GF-D8 (cell line): ENCODE measurements around the gene NT5DC2.

Experiments used
- DNase-seq: peaks from one replicate; lab custom pipeline; 2025; lab: John Stamatoyannopoulos, UW

NT5DC2 gene

GRCh38 chr3:52524752-52525679 lies 8.6 kb downstream of the NT5DC2 start:
- no peak for DNase-seq

DNA sequence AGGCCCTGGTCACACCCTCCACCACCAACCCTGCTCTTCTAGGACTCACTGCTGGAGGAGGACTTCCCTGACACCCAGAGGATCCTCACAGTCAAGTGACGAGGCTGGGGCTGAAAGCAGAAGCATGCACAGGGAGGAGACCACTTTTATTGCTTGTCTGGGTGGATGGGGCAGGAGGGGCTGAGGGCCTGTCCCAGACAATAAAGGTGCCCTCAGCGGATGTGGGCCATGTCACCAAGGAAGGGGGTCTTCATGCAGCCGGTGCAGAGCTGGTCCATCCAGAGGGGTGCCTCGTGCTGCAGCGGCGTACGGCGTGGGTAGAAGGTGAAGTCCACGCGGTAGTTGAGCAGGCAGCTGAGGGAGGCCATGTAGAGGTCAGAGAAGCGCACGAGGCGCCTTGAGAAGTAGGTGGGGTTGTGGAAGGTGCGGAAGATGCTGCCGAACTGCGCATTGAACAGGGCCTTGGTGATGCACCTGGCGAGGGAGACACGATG lies 9.4 kb downstream of the NT5DC2 start:
- no peak for DNase-seq

DNA sequence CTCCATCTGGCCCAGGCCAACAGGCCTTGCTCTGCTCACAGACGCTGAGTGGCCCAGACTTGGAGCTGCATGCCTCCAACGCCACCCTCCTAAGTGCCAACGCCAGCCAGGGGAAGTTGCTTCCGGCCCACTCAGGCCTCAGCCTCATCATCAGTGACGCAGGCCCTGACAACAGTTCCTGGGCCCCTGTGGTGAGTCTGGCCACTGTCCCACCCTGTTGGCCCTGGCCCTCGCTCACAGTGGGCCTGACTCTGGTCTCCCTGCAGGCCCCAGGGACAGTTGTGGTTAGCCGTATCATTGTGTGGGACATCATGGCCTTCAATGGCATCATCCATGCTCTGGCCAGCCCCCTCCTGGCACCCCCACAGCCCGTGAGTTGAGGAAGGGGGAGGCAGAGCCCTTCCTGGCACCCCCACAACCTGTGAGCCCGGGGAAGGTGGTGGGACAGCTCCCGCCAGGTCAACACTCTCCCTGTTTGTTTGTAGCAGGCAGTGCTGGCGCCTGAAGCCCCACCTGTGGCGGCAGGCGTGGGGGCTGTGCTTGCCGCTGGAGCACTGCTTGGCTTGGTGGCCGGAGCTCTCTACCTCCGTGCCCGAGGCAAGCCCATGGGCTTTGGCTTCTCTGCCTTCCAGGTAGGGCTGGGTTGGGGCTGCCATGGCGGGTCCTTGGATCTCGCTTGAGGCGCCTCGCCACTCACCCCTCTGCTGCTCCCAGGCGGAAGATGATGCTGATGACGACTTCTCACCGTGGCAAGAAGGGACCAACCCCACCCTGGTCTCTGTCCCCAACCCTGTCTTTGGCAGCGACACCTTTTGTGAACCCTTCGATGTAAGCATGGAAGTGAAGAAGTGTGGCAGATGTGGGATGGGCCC lies 10.0 kb downstream of the NT5DC2 start:
- no peak for DNase-seq

- no peak for DNase-seq
Observed at GRCh38 chr3:52522651-52523251, 10.9 kb downstream of the NT5DC2 start.

DNA sequence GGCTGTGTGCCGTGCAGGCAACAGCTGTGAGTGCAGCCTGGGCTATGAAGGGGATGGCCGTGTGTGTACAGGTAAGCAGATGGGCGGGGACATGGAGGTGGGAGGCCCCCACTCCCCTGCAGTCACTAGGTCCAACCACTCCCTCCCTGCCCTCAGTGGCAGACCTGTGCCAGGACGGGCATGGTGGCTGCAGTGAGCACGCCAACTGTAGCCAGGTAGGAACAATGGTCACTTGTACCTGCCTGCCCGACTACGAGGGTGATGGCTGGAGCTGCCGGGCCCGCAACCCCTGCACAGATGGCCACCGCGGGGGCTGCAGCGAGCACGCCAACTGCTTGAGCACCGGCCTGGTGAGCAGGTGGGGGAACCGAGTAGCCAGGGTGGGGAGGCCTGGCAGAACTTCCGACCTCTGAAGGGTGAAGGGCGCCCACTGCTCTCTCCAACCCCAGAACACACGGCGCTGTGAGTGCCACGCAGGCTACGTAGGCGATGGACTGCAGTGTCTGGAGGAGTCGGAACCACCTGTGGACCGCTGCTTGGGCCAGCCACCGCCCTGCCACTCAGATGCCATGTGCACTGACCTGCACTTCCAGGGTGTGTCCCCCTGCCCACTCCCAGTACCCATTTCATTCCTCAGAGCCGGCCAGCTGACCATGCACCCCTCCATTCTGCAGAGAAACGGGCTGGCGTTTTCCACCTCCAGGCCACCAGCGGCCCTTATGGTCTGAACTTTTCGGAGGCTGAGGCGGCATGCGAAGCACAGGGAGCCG lies 11.6 kb downstream of the NT5DC2 start:
- no peak for DNase-seq

DNA sequence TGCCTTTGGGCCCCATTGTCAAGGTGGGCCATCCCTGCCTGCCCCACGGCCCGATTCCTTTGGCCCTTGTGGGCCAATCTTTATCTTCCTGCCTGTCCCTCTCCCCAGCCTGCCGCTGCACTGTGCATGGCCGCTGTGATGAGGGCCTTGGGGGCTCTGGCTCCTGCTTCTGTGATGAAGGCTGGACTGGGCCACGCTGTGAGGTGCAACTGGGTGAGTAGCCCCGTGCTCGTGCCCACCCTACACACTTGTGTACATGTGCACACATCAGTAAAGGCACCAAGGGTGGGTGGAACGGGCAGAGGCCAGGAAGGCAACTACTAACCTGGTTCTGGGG lies 12.2 kb downstream of the NT5DC2 start:
- DNase-seq = no peak

GRCh38 chr3:52520716-52521487 lies 12.8 kb downstream of the NT5DC2 start:
- no peak for DNase-seq

GRCh38 chr3:52520141-52520667 lies 13.5 kb downstream of the NT5DC2 start:
- no peak for DNase-seq

DNA sequence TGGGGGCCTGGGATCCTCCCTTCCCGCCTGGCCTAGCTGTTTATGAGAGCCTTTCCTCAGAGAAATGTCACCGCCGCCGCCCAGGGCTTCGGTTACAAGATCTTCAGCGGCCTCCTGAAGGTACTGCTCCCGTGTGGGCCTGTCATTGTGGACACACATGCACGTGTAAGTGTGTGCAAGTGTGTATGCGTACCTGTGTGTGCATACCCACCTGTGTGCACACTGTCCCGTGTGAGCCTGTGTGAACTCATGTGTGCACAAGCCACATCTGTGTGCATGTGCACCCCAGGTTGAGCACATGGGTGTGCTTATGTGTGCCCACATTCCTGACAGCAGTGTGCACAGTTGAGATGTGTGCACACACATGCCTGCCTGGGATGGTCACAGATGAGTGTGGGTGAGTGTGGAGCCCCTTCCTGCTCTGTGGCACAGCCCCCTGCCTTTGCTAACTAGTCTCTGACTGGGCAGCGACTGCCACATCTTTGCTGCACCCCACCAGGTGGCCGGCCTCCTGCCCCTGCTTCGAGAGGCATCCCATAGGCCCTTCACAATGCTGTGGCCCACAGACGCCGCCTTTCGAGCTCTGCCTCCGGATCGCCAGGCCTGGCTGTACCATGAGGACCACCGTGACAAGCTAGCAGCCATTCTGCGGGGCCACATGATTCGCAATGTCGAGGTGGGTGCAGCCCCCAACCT lies 14.1 kb downstream of the NT5DC2 start:
- DNase-seq = no peak

DNA sequence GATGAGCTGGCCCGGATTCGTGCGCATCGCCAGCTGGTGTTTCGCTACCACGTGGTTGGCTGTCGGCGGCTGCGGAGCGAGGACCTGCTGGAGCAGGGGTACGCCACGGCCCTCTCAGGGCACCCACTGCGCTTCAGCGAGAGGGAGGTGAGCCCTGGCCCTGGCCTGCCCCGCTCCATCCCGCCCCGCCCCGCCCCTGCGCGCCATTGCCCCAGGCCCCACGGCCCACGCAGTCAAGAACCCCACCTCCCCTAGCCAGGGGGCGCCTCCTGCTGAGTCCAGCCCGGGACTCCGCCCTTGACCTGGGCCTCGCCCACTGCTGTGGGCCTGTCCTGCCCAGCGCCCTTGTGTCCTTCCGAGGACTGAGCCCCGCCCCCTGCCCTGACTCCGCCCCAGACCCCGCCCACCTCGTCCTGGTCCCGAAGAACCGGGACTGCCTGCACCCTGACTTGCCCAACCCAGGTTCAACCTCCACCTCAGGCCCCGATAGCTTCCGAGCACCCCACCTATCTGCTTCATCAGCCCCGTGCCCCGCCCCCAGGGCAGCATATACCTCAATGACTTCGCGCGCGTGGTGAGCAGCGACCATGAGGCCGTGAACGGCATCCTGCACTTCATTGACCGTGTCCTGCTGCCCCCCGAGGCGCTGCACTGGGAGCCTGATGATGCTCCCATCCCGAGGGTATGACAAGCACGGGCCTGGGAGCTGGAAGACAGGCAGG lies 14.8 kb downstream of the NT5DC2 start:
- DNase-seq = no peak

GRCh38 chr3:52517796-52518722 lies 15.6 kb downstream of the NT5DC2 start:
- DNase-seq = no peak

DNA sequence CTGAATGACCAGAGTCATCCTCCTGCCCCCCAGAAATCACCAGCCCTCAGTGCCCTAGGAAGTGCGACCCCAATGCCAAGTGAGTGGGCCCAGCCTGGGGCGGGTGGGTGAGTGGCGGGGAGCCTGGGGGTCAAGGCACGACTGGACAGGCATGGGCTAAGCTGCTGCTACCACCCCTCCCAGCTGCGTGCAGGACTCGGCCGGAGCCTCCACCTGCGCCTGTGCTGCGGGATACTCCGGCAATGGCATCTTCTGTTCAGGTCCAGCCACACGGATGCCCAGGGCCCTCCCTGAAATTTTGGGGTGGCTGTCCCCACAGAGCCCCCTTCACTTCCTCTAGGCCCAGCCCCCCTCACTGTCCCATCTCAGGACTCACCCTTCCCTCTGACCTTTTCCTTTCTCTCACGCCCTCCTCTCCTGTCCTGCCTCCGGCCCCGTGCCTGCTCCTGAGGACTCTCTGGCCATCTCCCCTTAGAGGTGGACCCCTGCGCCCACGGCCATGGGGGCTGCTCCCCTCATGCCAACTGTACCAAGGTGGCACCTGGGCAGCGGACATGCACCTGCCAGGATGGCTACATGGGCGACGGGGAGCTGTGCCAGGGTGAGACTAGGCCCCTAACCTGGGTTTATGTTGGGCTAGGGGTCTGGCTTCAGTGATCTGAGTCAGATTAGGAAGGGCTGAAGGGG lies 17.0 kb downstream of the NT5DC2 start:
- DNase-seq = no peak

DNA sequence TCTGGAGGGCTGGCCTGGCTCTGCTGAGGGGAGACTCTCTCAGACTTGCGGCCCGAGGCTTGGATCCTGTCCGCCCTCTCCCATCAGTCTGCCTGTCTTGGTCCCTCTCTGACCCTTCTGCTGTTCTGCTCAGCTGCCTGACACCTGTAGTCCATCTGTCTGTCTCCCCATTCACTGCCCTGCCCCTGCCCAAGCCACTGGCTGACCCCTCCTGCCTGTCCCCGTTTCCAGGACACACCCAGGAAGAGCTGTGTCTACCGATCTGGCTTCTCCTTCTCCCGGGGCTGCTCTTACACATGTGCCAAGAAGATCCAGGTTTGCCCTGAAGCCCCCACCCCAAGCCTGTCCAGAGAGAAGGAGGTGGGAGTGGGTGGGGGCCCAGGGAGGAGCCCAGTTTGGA lies 18.5 kb downstream of the NT5DC2 start:
- DNase-seq = no peak

DNA sequence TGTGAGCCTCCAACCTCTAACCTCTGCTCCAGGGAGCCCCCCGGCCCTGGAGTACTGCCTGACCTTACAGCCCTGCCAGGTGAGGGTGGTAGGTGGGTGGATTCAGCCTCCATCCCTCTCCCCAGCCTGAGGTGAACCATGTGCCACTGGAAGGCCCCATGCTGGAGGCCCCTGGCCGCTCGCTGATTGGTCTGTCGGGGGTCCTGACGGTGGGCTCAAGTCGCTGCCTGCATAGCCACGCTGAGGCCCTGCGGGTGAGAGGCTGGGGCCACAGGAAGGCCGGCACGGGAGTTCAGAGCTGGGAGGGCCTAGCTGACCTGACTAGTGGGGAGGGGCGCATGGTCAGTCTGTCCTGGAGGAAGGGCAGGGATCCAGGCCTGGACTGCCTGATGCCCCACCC lies 19.1 kb downstream of the NT5DC2 start:
- no peak for DNase-seq

DNA sequence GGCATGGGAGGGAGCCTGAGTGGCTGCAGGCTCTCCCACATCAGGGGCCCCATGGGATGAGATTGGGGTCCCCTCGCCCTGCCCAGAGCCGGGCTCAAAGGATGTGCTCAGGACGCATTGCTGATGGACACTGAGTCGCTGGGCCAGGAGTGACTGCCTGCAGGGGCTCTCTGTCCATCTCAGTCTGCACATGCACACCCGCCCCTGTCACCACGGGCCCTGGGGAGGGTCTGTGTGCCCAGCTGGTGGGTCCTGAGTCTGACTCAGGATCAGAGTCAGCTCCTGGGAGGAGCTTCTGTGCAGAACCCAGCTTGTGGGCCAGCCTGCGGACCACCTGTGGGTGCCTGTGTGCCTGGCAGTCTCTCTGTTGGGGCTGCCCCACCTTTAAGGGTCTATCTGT lies 20.4 kb downstream of the NT5DC2 start:
- no peak for DNase-seq

DNA sequence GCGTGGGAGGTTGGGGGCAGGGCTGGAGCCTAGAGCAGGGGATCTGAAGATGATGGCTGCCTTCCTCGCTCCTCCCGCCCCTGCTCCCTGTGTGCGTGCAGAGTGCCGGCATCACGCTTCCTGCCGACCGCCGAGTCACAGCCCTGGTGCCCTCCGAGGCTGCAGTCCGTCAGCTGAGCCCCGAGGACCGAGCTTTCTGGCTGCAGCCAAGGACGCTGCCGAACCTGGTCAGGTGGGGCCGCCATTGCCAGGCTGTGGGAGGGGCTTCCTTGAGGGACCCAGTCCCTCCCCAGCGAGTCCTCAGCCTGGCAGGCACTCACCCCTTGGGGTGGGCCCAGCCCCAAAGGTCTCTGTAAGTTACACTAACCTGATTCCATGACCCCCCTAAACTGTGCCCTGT lies 20.9 kb downstream of the NT5DC2 start:
- no peak for DNase-seq

DNA sequence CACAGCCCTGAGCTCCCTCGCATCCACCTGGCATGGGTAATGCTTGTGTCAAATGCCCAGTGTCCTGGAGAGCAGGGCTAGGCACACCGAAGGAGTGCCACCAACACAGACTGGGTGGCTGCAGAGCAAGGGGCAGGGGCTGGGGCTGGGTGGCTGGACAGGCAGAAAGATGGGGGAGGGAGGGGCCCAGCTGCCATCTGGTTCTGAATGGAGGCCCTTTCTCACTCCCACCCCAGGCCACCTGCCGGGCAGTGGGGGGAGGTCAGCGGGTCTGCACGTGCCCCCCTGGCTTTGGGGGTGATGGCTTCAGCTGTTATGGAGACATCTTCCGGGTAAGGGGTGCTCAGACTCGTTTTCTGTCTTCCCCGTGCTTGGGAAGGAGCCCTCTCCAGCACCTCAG lies 21.6 kb downstream of the NT5DC2 start:
- DNase-seq = no peak

DNA sequence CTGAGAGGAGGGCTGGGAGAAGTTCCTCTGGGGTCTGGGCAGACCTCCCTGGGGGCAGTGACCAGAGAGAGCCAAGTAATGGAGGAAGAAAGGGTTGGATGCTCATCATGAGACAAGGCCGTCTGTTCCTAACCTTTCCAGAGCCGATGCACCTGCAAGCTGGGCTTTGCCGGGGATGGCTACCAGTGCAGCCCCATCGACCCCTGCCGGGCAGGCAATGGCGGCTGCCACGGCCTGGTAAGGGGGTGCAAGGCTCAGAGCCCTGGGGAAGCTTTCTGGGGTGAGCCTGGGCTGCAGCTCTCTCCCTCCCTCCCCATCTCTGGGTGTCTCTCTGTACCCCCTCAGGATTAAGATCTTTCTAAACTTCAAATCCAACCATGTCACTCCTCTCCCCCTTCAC lies 22.1 kb downstream of the NT5DC2 start:
- no peak for DNase-seq
